ENCODE data around the gene DUSP28. TPM values are rescaled to one million over a fixed set of nuclear protein-coding genes. Genes with fewer than 3 reads are reported as not detected.
"Not testable (repeated sequence)": the region's sequence is repeated elsewhere in the genome, so short reads cannot be mapped to it uniquely, and the experiment has no call there.

DUSP28 gene
- total RNA-seq, 1 donor from 2014 or later = 1.5 TPM

- H3K4me3 Mint-ChIP-seq (ENCODE audit: unreplicated experiment) = peak overlapping the region; percentile 50
- peaks cover 5% of the 10 kb centered on the region for H3K9me3 Mint-ChIP-seq (ENCODE audit: unreplicated experiment)
- no peak overlapping the region for H3K27ac Mint-ChIP-seq (ENCODE audit: unreplicated experiment)
- peaks cover 17% of the 10 kb centered on the region for H3K36me3 Mint-ChIP-seq (ENCODE audit: low read depth, unreplicated experiment)
- no peak for DNase-seq (ENCODE audit: low spot score)
- TF ChIP-seq CTCF (IDR thresholded peaks at IDR 0.05; ENCODE audit: unreplicated experiment) = no peak
- peaks cover 10% of the 10 kb centered on the region for H3K27me3 Mint-ChIP-seq (ENCODE audit: unreplicated experiment)
- peaks cover 7% of the 10 kb centered on the region for H3K4me1 Mint-ChIP-seq (ENCODE audit: unreplicated experiment)
Measured at GRCh38 chr2:240518981-240519380, 41.2 kb upstream of the DUSP28 start.

GRCh38 chr2:240519396-240520129 is 40.6 kb upstream of the DUSP28 start:
- Mint-ChIP-seq H3K4me1 (ENCODE audit: unreplicated experiment) (peaks cover 7% of the 10 kb centered on the region), H3K36me3 (ENCODE audit: low read depth, unreplicated experiment) (peaks cover 23% of the 10 kb centered on the region), H3K9me3 (ENCODE audit: unreplicated experiment) (peaks cover 10% of the 10 kb centered on the region), H3K27me3 (ENCODE audit: unreplicated experiment) (peaks cover 12% of the 10 kb centered on the region), H3K4me3 (ENCODE audit: unreplicated experiment) (no peak overlapping the region), H3K27ac (ENCODE audit: unreplicated experiment) (no peak overlapping the region)
- DNase-seq (ENCODE audit: low spot score) = no peak
- no peak for TF ChIP-seq CTCF (IDR thresholded peaks at IDR 0.05; ENCODE audit: unreplicated experiment)

GRCh38 chr2:240520130-240520973 is 39.8 kb upstream of the DUSP28 start:
- Mint-ChIP-seq H3K4me3 (ENCODE audit: unreplicated experiment) (no peak overlapping the region), H3K36me3 (ENCODE audit: low read depth, unreplicated experiment) (peaks cover 30% of the 10 kb centered on the region), H3K27me3 (ENCODE audit: unreplicated experiment) (peaks cover 12% of the 10 kb centered on the region), H3K27ac (ENCODE audit: unreplicated experiment) (peak overlapping the region; percentile 39), H3K4me1 (ENCODE audit: unreplicated experiment) (peaks cover 7% of the 10 kb centered on the region), H3K9me3 (ENCODE audit: unreplicated experiment) (peaks cover 17% of the 10 kb centered on the region)
- TF ChIP-seq CTCF (IDR thresholded peaks at IDR 0.05; ENCODE audit: unreplicated experiment) = no peak
- DNase-seq (ENCODE audit: low spot score) = no peak

- Mint-ChIP-seq H3K4me1 (ENCODE audit: unreplicated experiment) (peaks cover 7% of the 10 kb centered on the region), H3K27me3 (ENCODE audit: unreplicated experiment) (peaks cover 15% of the 10 kb centered on the region), H3K4me3 (ENCODE audit: unreplicated experiment) (no peak overlapping the region), H3K9me3 (ENCODE audit: unreplicated experiment) (peaks cover 20% of the 10 kb centered on the region), H3K27ac (ENCODE audit: unreplicated experiment) (peak overlapping the region; percentile 39), H3K36me3 (ENCODE audit: low read depth, unreplicated experiment) (peaks cover 34% of the 10 kb centered on the region)
- no peak for TF ChIP-seq CTCF (IDR thresholded peaks at IDR 0.05; ENCODE audit: unreplicated experiment)
- no peak for DNase-seq (ENCODE audit: low spot score)
Measured at GRCh38 chr2:240520974-240521350, 39.2 kb upstream of the DUSP28 start.

- not testable (repeated sequence) for H3K4me3 Mint-ChIP-seq (ENCODE audit: unreplicated experiment); DNase-seq (ENCODE audit: low spot score); H3K27ac Mint-ChIP-seq (ENCODE audit: unreplicated experiment); H3K4me1 Mint-ChIP-seq (ENCODE audit: unreplicated experiment)
- Mint-ChIP-seq H3K9me3 (ENCODE audit: unreplicated experiment) (peaks cover 25% of the 10 kb centered on the region), H3K27me3 (ENCODE audit: unreplicated experiment) (peaks cover 17% of the 10 kb centered on the region), H3K36me3 (ENCODE audit: low read depth, unreplicated experiment) (peaks cover 40% of the 10 kb centered on the region)
Measured at GRCh38 chr2:240521885-240522284, 38.3 kb upstream of the DUSP28 start.
